Left cardiac atrium (tissue), 4 donors: ENCODE results near the gene ZFPM1. TPM values are rescaled to one million over a fixed set of nuclear protein-coding genes. Genes with fewer than 3 reads are reported as not detected.
"Not testable (repeated sequence)": the region's sequence is repeated elsewhere in the genome, so short reads cannot be mapped to it uniquely, and the experiment has no call there.

Source experiments
- ATAC-seq, 2 donors: fragments of 200-7000 bp; cut with Tn5 transposase; one replicate each; pipeline ENCODE4 v1.9.1; 2020; ENCODE audit warnings: mild to moderate bottlenecking in 2 of 2, moderate library complexity in 2 of 2
- DNase-seq: peaks from one replicate; pipeline ENCODE4 v3.0.0-alpha.2; 2020
- intact Hi-C, 2 donors: fragments of 100-400 bp; cut with DNase I; formaldehyde crosslinking; loops; one replicate each; pipeline versions ENCODE4 v1.14.1 to v1.15.1; 2022 to 2023
- total RNA-seq, 2 donors: library from RNA; stranded (reverse); fragmentation: NEBNext Ultra II Directional; extraction: Animal tissue kit (Norgen Biotek cat#: 25700); gene quantifications; one replicate each; pipeline ENCODE4 v1.2.1, GENCODE V29; 2021
- donor health status: DM: no; HTN: yes; CAD: no.
- donor health status: DM: no; HTN: yes; CAD: no; lungs with severe emphysema.
- donor health status: DM: yes; HTN: yes; CAD: no.
- donor health status: Dilated cardiomyopathy.

ZFPM1 gene
- total RNA-seq, 2 donors from 2014 or later = 7.0 to 11.5 TPM

DNA sequence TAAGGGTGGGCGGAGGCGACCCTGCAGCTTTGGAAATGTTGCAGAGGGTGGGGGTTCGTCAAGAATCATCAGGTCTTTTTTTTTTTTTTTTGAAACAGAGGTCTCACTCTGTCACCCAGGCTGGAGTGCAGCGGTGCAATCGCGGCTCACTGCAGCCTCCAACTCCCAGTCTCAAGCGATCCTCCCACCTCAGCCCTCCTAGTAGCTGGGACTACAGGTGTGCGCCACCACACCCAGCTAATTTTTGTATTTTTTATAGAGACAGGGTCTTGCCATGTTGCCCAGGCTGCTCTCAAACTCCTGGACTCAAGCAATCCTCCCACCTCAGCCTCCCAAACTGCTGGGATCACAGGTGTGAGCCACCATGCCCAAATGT lies 32.3 kb downstream of the ZFPM1 start:
- intact Hi-C loops, DNase-seq, ATAC-seq: not testable (repeated sequence)

DNA sequence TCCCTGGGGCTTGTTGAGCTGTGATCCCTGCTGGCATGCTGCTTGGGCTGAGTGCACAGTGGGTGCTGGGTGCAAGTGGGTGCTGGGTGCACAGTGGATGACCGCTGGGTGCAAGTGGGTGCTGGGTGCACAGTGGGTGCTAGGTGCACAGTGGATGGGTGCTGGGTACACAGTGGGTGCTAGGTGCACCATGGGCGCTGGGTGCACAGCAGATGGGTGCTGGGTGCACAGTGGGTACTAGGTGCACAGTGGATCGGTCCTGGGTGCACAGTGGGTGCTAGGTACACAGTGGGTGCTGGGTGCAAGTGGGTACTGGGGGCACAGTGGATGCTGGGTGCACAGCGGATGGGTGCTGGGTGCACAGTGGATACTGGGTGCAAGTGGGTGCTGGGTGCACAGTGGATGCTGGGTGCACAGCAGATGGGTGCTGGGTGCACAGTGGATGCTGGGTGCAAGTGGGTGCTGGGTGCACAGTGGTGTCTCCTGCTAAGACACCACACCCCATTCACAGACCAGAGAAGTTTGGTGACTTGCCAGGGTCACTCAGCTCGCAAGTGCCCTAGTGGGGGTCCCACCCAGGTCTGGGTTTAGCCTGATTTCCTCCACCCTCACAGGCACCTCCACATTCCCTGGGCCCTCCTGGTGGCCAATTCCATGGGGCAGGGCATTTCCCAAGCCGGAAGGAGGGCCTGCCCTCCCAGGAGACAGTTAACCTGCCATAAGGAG lies 33.5 kb downstream of the ZFPM1 start:
- DNase-seq = no peak
- intact Hi-C loops = no loop called here
- no peak for ATAC-seq

GRCh38 chr16:88487124-88487432 lies 34.0 kb downstream of the ZFPM1 start:
- ATAC-seq (no peak), DNase-seq (no peak)
- intact Hi-C loops = no loop called here

- ATAC-seq = no peak
- intact Hi-C loops = no loop called here
- DNase-seq = no peak
These were observed 35.1 kb downstream of the ZFPM1 start for GRCh38 chr16:88487920-88488851.

DNA sequence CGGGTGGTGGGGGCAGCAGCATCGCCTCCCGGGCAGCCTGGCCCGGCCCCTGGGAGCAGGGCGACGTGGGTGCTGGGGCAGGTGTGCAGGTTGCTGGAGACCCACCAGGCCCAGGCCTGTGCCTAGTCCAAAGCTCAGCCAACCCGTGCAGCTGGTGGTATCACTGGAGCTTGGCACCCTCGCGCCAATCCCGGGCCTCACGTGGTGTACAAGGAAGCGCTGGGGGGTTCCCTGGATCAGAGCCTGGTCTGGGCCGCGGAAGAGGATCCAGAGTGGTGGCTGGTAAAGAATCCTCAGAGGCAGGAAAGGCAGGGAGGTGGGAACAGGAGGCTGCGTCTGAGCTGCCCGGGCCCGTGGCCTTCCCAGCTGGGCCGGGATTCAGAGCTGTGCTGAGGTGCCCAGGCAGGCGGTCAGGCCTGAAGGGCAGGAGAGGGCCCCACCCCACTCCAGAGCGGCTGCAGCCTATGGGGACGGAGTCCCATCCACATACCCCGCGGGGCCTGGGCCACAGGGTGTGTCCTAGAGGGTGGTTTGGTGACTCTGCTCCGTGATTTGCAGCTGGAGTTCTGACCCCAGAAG lies 36.2 kb downstream of the ZFPM1 start:
- ATAC-seq = no peak
- intact Hi-C loops = no loop called here
- DNase-seq = no peak

GRCh38 chr16:88491001-88491559 lies 38.0 kb downstream of the ZFPM1 start:
- ATAC-seq (no peak), DNase-seq (no peak)
- intact Hi-C loops = no loop called here

- ATAC-seq (no peak), DNase-seq (no peak)
- intact Hi-C loops = no loop called here
These were observed 38.7 kb downstream of the ZFPM1 start for GRCh38 chr16:88491560-88492310.

GRCh38 chr16:88493879-88494278 lies 40.8 kb downstream of the ZFPM1 start:
- DNase-seq = no peak
- intact Hi-C loops = no loop called here

DNA sequence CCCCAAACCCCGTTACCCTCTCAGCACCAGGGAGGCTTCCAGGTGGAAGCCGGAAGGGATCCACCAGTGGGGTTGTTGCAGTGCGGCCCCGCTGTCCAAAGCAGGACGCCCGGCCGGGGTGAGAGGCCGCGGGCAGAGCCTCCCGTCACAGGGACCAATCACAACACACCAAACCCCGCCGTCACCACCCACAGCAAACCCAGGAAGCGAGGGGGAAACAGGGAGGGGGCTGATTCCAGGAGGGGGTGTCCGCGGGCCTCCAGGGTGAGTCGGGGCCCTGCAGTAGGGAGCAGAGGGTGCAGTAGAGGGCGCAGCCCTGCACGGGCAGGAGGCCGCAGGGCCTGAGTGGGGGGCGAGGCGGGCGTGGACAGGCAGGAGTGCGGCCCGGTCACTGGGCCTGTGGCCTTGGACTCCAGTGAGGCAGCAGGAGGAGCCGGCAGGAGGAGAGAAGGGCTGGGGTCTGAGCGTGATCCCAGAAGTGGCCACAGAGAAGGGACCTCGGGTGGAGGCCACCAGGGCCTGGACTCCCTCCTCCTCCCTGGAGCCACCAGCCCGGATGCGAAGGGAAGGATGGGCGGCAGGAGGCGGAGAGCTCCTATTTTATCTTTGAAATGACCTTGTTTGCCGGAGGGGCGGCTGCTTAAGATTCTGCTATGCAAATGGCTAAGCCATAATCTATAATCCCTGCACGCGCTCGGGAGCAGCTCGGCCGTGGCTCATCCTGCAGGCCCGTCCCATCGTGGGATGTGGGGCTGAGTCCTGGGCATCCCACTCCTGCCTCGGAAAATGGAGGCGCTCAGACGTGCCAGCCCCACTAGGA lies 41.5 kb downstream of the ZFPM1 start:
- no peak for DNase-seq
- ATAC-seq = no peak
- intact Hi-C loops = no loop called here

More at GRCh38 chr16:88493879-88494278, 40.8 kb downstream of the ZFPM1 start:
- ATAC-seq = no peak

- intact Hi-C loops = no loop called here
- DNase-seq (no peak), ATAC-seq (no peak)
These were observed 42.2 kb downstream of the ZFPM1 start for GRCh38 chr16:88495268-88495772.

DNA sequence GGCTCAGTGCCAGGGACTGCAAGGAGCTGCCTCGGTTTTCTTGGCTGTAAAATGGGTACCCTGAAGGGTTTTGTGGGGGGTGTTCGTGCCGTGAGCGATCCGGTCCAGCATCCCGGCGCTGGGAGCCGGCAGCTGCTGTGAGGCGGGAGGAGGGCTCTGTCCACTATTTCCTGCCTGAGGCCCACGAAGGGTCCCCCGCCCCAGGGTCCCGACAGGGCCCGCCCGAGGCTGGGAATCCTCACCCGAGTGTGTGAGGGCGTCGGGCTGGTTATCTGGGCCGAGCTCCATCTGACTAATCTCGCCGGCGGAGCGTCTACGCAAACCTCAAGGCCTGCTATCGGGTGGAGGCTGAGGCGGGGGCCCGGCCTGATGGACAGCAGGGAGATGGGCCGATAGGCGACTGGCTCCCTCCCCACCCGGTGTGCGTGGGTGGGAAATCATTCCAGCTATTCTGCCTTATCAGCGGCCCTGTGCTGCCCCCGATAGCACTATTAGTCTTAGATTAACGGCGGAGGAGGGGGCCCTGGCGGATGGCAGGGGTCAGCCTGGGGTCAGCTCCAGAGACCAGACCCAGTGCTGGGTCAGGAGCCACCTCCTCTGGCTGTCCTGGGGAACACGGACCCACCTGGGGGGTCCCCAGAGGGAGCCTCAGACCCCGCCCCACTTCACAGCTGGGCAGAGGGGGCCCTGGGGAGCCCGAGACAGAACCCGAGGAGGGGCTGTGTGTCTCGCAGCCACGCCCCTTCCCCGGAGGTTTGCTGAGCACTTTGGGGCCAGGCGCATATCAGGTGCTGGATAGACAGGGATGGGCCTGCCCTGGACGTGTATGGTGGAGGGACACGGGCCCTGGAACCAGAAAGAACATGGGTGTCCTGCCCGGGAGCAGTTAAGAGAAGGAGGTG lies 44.7 kb downstream of the ZFPM1 start:
- intact Hi-C loops = no loop called here
- DNase-seq = peak; percentile 83
- peak; percentile 20 to 76 for ATAC-seq

- intact Hi-C loops = no loop called here
- ATAC-seq (no peak), DNase-seq (no peak)
These were observed 45.6 kb downstream of the ZFPM1 start for GRCh38 chr16:88498576-88499208.

GRCh38 chr16:88499292-88499691 lies 46.2 kb downstream of the ZFPM1 start:
- intact Hi-C loops = no loop called here
- ATAC-seq (peak in 1 of 2 donors; percentile 5), DNase-seq (peak; percentile 53)

- ATAC-seq = peak; percentile 31 to 43
These were observed 46.8 kb downstream of the ZFPM1 start for GRCh38 chr16:88499836-88500251.

DNA sequence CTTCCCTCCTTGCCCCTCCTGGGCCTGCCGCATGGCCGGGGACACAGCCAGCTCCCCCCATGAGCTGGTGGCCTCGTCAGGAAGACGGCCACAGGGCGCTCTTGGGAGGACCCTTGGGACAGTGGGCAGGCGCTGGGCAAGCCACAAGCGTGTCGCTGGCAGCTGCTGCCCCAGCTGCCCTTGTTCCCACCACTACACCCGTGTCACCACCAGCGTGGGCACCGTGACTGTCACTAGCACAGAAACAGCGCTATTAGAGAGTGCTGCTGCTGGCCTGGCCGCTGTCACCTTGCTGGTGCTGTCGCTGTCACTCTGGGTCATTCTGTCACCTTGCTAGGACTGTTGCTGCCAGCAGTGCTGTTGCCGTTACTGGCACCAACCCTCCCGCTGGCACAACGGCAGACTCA lies 47.2 kb downstream of the ZFPM1 start:
- intact Hi-C loops = no loop called here
- DNase-seq (peak; percentile 59), ATAC-seq (peak; percentile 17 to 72)

More at GRCh38 chr16:88499836-88500251, 46.8 kb downstream of the ZFPM1 start:
- intact Hi-C loops = no loop called here
- DNase-seq = peak; percentile 73

- ATAC-seq (no peak), DNase-seq (no peak)
- intact Hi-C loops = no loop called here
These were observed 49.3 kb downstream of the ZFPM1 start for GRCh38 chr16:88502371-88502770.
